Breast epithelium (tissue), 4 donors: ENCODE results near the gene ACR. TPM values are rescaled to one million over a fixed set of nuclear protein-coding genes. Genes with fewer than 3 reads are reported as not detected.

Source experiments
- DNase-seq, 2 donors: peaks; one replicate each; pipeline ENCODE4 v3.0.0-alpha.2; 2019; ENCODE audit warnings: low spot score in 2 of 2
- H3K27ac ChIP-seq, 2 donors: fragments of 200-600 bp; sonication (generic) in 1 of 2; one replicate each; pipeline ENCODE4 v1.5.1; 2016 to 2019; ENCODE audit warnings: mild to moderate bottlenecking in 1 of 2
- H3K27me3 ChIP-seq, 2 donors: fragments of 200-600 bp; sonication (generic) in 1 of 2; one replicate each; pipeline versions ENCODE4 v1.5.1 to v1.6.0; 2017 to 2019; ENCODE audit warnings: control low read depth in 1 of 2, mild to moderate bottlenecking in 1 of 2
- H3K36me3 ChIP-seq: fragments of 200-600 bp; one replicate; pipeline ENCODE4 v1.5.1; 2019
- H3K4me1 ChIP-seq, 2 donors: fragments of 200-600 bp; sonication (generic); one replicate each; pipeline ENCODE4 v1.5.1; 2016 to 2019; ENCODE audit warnings: control low read depth in 1 of 2
- H3K4me3 ChIP-seq, 3 donors: fragments of 200-600 bp; sonication (generic); 1 replicate in 2 of 3; 2 replicates in 1 of 3; pipeline ENCODE4 v1.5.1; 2016 to 2019; ENCODE audit warnings: mild to moderate bottlenecking in 3 of 3, moderate library complexity in 2 of 3
- H3K9me3 ChIP-seq, 2 donors: fragments of 200-600 bp; sonication (generic) in 1 of 2; one replicate each; pipeline ENCODE4 v1.5.1; 2016 to 2019; ENCODE audit warnings: control low read depth in 1 of 2
- POLR2A ChIP-seq: fragments of 450-650 bp; IDR thresholded peaks from one replicate; pipeline ENCODE4 v1.6.1; 2016; ENCODE audit warnings: antibody characterized with exemption, mild to moderate bottlenecking, moderate library complexity
- POLR2AphosphoS5 ChIP-seq, 3 donors: sonication (generic); formaldehyde crosslinking; IDR thresholded peaks; one replicate each; pipeline ENCODE4 v1.6.1; 2017; ENCODE audit warnings: antibody characterized with exemption in 3 of 3
- intact Hi-C: fragments of 100-400 bp; cut with DNase I; formaldehyde crosslinking; loops from one replicate; pipeline ENCODE4 v1.15.1; 2023; ENCODE audit warnings: low total_unique reads
- total RNA-seq, 3 donors: library from RNA; depleted of rRNA; stranded (reverse); fragments of >200 nt; gene quantifications; one replicate each; pipeline ENCODE4 v1.1.0, GENCODE V29; 2016
- TF ChIP-seq, protein P1 (sequence below), 3 donors: fragments of 450-650 bp; IDR thresholded peaks; one replicate each; pipeline ENCODE4 v1.5.1; 2016 to 2017; ENCODE audit warnings: antibody characterized with exemption in 3 of 3, mild to moderate bottlenecking in 3 of 3, moderate library complexity in 3 of 3

The ACR gene
- total RNA-seq, 3 donors from 2014 or later: 0.44 to 0.80 TPM; not detected in 1

DNA sequence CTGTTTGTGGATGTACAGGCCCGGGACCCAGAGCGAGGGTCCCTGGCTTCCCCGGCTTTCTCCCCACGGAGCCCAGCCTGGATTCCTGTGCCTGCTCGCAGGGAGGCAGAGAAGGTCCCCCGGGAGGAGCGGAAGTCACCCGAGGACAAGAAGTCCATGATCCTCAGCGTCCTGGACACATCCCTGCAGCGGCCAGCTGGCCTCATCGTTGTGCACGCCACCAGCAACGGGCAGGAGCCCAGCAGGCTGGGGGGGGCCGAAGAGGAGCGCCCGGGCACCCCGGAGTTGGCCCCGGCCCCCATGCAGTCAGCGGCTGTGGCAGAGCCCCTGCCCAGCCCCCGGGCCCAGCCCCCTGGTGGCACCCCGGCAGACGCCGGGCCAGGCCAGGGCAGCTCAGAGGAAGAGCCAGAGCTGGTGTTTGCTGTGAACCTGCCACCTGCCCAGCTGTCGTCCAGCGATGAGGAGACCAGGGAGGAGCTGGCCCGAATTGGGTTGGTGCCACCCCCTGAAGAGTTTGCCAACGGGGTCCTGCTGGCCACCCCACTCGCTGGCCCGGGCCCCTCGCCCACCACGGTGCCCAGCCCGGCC lies 16.7 kb upstream of the ACR start:
- no peak for DNase-seq
- Histone ChIP-seq H3K9me3 (no peaks in the 10 kb centered on the region), H3K4me1 (no peaks in the 10 kb centered on the region), H3K36me3 (no peaks in the 10 kb centered on the region), H3K27ac (no peak overlapping the region), H3K27me3 (peaks cover 0 to 23% of the 10 kb centered on the region in 2 donors), H3K4me3 (no peak overlapping the region)
- intact Hi-C loops: no loop called here
- no peak for TF ChIP-seq POLR2AphosphoS5 (IDR thresholded peaks at IDR 0.05)
- TF ChIP-seq POLR2A: no peak
- TF ChIP-seq, protein P1, sequence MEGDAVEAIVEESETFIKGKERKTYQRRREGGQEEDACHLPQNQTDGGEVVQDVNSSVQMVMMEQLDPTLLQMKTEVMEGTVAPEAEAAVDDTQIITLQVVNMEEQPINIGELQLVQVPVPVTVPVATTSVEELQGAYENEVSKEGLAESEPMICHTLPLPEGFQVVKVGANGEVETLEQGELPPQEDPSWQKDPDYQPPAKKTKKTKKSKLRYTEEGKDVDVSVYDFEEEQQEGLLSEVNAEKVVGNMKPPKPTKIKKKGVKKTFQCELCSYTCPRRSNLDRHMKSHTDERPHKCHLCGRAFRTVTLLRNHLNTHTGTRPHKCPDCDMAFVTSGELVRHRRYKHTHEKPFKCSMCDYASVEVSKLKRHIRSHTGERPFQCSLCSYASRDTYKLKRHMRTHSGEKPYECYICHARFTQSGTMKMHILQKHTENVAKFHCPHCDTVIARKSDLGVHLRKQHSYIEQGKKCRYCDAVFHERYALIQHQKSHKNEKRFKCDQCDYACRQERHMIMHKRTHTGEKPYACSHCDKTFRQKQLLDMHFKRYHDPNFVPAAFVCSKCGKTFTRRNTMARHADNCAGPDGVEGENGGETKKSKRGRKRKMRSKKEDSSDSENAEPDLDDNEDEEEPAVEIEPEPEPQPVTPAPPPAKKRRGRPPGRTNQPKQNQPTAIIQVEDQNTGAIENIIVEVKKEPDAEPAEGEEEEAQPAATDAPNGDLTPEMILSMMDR (IDR thresholded peaks at IDR 0.05): no peak

DNA sequence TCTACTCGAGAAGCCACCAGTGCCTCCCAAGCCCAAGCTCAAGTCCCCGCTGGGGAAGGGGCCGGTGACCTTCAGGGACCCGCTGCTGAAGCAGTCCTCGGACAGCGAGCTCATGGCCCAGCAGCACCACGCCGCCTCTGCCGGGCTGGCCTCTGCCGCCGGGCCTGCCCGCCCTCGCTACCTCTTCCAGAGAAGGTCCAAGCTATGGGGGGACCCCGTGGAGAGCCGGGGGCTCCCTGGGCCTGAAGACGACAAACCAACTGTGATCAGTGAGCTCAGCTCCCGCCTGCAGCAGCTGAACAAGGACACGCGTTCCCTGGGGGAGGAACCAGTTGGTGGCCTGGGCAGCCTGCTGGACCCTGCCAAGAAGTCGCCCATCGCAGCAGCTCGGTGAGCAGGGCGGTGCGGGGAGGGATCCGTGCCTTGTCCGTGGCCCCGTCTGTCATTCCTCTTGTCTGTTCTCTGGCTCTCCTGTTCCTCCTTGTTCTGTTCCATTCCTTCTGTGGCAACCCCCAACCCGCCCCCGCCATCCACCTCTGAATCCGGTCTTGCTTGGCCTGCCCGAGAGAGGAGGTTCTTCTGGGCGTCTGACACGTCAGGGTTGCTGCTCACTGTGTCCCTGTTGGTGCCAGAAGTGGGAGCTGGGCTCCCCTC lies 15.8 kb upstream of the ACR start:
- TF ChIP-seq POLR2A: no peak
- no peak for TF ChIP-seq POLR2AphosphoS5 (IDR thresholded peaks at IDR 0.05)
- TF ChIP-seq, protein P1 (IDR thresholded peaks at IDR 0.05): no peak

DNA sequence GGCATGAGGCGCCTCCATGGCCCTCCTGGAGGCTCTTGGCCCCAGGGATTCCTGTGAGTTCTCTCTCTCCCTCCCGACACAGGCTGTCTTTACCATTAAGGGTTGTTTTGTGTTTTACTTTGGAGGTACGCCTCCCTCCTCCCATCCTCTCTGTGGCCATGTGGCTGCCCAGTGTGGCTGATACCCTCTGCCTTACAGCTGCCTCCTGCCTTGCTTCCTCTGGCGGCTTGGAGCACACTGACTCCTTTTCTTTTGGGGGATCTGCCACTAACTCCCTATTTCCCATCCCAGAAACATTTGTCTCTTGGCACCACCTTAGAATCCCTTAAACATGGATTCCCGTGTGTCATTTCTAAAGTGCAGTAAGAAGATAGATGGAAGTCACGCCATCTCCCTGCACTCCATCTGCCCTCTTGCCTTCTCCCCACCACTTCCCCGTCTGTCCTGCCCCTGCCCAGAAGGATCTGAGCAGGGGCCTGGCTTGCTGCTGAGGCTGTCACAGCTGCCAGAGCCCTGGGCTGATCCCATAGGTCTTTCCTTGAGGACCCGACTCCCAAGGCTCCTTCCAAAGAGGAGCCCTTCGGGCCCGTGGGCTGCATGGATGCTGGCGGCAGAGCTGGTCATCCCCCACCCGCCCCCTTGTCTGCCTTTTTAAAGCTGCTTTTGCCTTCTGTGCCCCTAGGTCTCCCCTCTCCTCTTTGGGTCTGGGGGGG lies 15.1 kb upstream of the ACR start:
- Histone ChIP-seq H3K36me3 (no peaks in the 10 kb centered on the region), H3K27ac (no peak overlapping the region)
- TF ChIP-seq POLR2AphosphoS5 (IDR thresholded peaks at IDR 0.05) (no peak), POLR2A (no peak)
- TF ChIP-seq, protein P1 (IDR thresholded peaks at IDR 0.05): no peak

More for the DNA sequence above, 15.8 kb upstream of the ACR start:
- no peaks in the 10 kb centered on the region for H3K36me3 ChIP-seq
- no peak for DNase-seq
- H3K4me1 ChIP-seq: no peaks in the 10 kb centered on the region
- no peak overlapping the region for H3K4me3 ChIP-seq
- intact Hi-C loops: no loop called here
- no peak overlapping the region for H3K27ac ChIP-seq
- H3K9me3 ChIP-seq: no peaks in the 10 kb centered on the region
- H3K27me3 ChIP-seq: peaks cover 0 to 23% of the 10 kb centered on the region in 2 donors

DNA sequence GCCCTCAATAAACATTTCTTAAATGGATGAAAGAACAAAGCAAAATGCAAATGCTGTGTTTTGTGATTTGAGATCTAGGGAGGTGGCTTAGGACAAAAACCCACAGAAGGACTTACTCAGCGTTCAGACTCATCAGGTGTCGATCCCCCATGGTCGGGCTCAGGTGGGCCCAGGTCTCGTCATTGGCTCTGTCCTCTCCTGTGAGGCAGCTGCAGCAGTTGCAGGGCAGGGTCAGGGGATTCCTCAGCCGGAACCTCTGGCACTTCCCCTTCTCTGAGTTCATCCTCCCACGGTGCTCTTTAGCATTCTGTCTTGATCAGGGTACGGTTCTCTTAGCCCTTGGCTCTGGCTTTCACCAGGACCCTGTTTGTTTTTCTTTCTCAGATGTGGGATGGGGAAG lies 14.0 kb upstream of the ACR start:
- H3K27ac ChIP-seq: no peak overlapping the region
- DNase-seq: no peak
- TF ChIP-seq POLR2A (no peak), POLR2AphosphoS5 (IDR thresholded peaks at IDR 0.05) (no peak)
- TF ChIP-seq, protein P1 (IDR thresholded peaks at IDR 0.05): no peak
- H3K4me1 ChIP-seq: no peaks in the 10 kb centered on the region
- no peaks in the 10 kb centered on the region for H3K9me3 ChIP-seq
- intact Hi-C loops: no loop called here
- H3K4me3 ChIP-seq: no peak overlapping the region
- no peaks in the 10 kb centered on the region for H3K36me3 ChIP-seq
- H3K27me3 ChIP-seq: peaks cover 0 to 23% of the 10 kb centered on the region in 2 donors

More for the DNA sequence above, 15.1 kb upstream of the ACR start:
- no peak for DNase-seq
- Histone ChIP-seq H3K4me3 (no peak overlapping the region), H3K4me1 (no peaks in the 10 kb centered on the region), H3K9me3 (no peaks in the 10 kb centered on the region), H3K27me3 (peaks cover 0 to 23% of the 10 kb centered on the region in 2 donors)
- intact Hi-C loops: no loop called here

DNA sequence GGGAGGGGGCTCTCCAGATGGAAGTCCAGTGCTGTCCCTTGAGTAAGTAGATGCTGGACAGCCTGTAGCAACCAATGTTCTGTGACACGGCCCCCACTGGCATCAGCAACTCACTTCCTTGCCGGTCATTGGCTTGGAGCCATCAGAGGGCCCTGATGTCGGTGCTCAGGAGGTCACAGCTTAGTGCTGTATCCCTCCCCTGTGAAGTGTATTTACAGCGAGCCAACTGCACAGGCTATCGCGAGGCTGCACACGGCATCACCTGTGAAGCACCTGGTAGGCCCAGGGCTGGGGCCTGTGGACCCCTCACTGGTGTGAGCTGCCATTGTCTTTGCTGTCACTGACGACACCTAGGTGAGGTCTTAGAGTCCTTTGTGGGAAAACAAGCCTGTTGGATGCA lies 13.4 kb upstream of the ACR start:
- no peak for TF ChIP-seq POLR2A
- no peak for TF ChIP-seq POLR2AphosphoS5 (IDR thresholded peaks at IDR 0.05)
- TF ChIP-seq, protein P1 (IDR thresholded peaks at IDR 0.05): no peak
- intact Hi-C loops: no loop called here
- H3K4me1 ChIP-seq: no peaks in the 10 kb centered on the region
- no peaks in the 10 kb centered on the region for H3K36me3 ChIP-seq
- no peak overlapping the region for H3K4me3 ChIP-seq
- H3K27me3 ChIP-seq: peaks cover 0 to 18% of the 10 kb centered on the region in 2 donors
- no peak for DNase-seq
- H3K27ac ChIP-seq: no peak overlapping the region
- H3K9me3 ChIP-seq: no peaks in the 10 kb centered on the region
